CD14-positive monocyte (primary cell): Measurements from ENCODE around the gene NT5C3B. TPM values are rescaled to one million over a fixed set of nuclear protein-coding genes. Genes with fewer than 3 reads are reported as not detected.
A peak's percentile ranks its signal among the peaks of the same experiment; 100 is the strongest.
"Not testable (repeated sequence)": the region's sequence is repeated elsewhere in the genome, so short reads cannot be mapped to it uniquely, and the experiment has no call there.

Experiments
- DNase-seq, 3 donors: peaks; one replicate each; pipeline ENCODE4 v3.0.0-alpha.2; 2011 to 2022
- H2AFZ ChIP-seq: 2 replicates; pipeline ENCODE4 v1.6.0; 2012; ENCODE audit warnings: mild to moderate bottlenecking, low read depth, low read length, inconsistent platforms; ENCODE audit not compliant: insufficient read depth, poor library complexity, severe bottlenecking
- H3K27ac ChIP-seq, 2 donors: 1 replicate in 1 of 2; 2 replicates in 1 of 2; pipeline ENCODE4 v1.5.1; 2012 to 2013; ENCODE audit warnings: low read length in 2 of 2, control low read depth in 1 of 2, inconsistent platforms in 1 of 2, low read depth in 1 of 2, mild to moderate bottlenecking in 1 of 2
- H3K27me3 ChIP-seq, 2 donors: one replicate each; pipeline versions ENCODE4 v1.6.0 to v1.6.1; 2011 to 2013; ENCODE audit warnings: low read length in 2 of 2; ENCODE audit not compliant: control insufficient read depth in 2 of 2, insufficient read depth in 2 of 2
- H3K36me3 ChIP-seq, 2 donors: replicated peaks in 1 of 2; 1 replicate in 1 of 2; 2 replicates in 1 of 2; pipeline versions ENCODE4 v1.5.1 to v1.6.1; 2012 to 2013; ENCODE audit warnings: low read length in 2 of 2, control low read depth in 1 of 2, inconsistent platforms in 1 of 2, mild to moderate bottlenecking in 1 of 2; ENCODE audit not compliant: insufficient read depth in 2 of 2, control insufficient read depth in 1 of 2
- H3K4me1 ChIP-seq, 2 donors: 1 replicate in 1 of 2; 2 replicates in 1 of 2; pipeline versions ENCODE4 v1.5.1 to v1.6.1; 2012 to 2013; ENCODE audit warnings: low read length in 2 of 2, control low read depth in 1 of 2, inconsistent platforms in 1 of 2, mild to moderate bottlenecking in 1 of 2, moderate library complexity in 1 of 2; ENCODE audit not compliant: insufficient read depth in 2 of 2, control insufficient read depth in 1 of 2
- H3K4me2 ChIP-seq: replicated peaks from 2 replicates; pipeline ENCODE3; 2012; ENCODE audit warnings: low read length, moderate library complexity, mild to moderate bottlenecking; ENCODE audit not compliant: poor library complexity, severe bottlenecking; ENCODE audit errors: extremely low read depth
- H3K4me3 ChIP-seq, 3 experiments: fragments of 200-600 bp in 1 of 3; sonication (generic) in 1 of 3; replicated peaks in 1 of 3; 1 replicate in 2 of 3; 2 replicates in 1 of 3; pipeline ENCODE4 v1.5.1; 2011 to 2013; ENCODE audit warnings: low read length in 3 of 3, mild to moderate bottlenecking in 3 of 3, control low read depth in 2 of 3, low read depth in 2 of 3, inconsistent platforms in 1 of 3, moderate library complexity in 1 of 3
- H3K79me2 ChIP-seq: 2 replicates; pipeline ENCODE4 v1.6.0; 2012; ENCODE audit warnings: mild to moderate bottlenecking, control low read depth, inconsistent platforms, low read length, moderate library complexity; ENCODE audit not compliant: insufficient read depth
- H3K9ac ChIP-seq: 2 replicates; pipeline ENCODE4 v1.6.0; 2017; ENCODE audit warnings: low read length, mild to moderate bottlenecking; ENCODE audit not compliant: insufficient read depth, poor library complexity, severe bottlenecking
- H3K9me3 ChIP-seq, 2 donors: replicated peaks in 1 of 2; 1 replicate in 1 of 2; 2 replicates in 1 of 2; pipeline versions ENCODE4 v1.5.1 to v1.6.1; 2012 to 2013; ENCODE audit warnings: low read length in 2 of 2, control low read depth in 1 of 2; ENCODE audit not compliant: control insufficient read depth in 1 of 2, insufficient read depth in 1 of 2
- H4K20me1 ChIP-seq: 2 replicates; pipeline ENCODE4 v1.6.0; 2012; ENCODE audit warnings: mild to moderate bottlenecking, low read length, control low read depth, moderate library complexity; ENCODE audit not compliant: insufficient read depth
- H3K27ac Mint-ChIP-seq, 7 donors: one replicate each; pipeline ENCODE4 v1.8.0; 2020; ENCODE audit warnings: mild to moderate bottlenecking in 7 of 7, mixed read lengths in 7 of 7, moderate library complexity in 6 of 7, inconsistent platforms in 2 of 7
- H3K27me3 Mint-ChIP-seq, 3 donors: one replicate each; pipeline ENCODE4 v1.8.0; 2021 to 2022; ENCODE audit warnings: low read depth in 3 of 3, mild to moderate bottlenecking in 3 of 3, mixed read lengths in 3 of 3, moderate library complexity in 3 of 3, inconsistent platforms in 1 of 3
- H3K36me3 Mint-ChIP-seq, 2 donors: one replicate each; pipeline ENCODE4 v1.8.0; 2020; ENCODE audit warnings: mixed read lengths in 2 of 2, inconsistent platforms in 1 of 2, mild to moderate bottlenecking in 1 of 2
- H3K4me1 Mint-ChIP-seq: one replicate; pipeline ENCODE4 v1.8.0; 2020; ENCODE audit warnings: mild to moderate bottlenecking, mixed read lengths
- H3K4me3 Mint-ChIP-seq, 2 donors: one replicate each; pipeline ENCODE4 v1.8.0; 2020; ENCODE audit warnings: mild to moderate bottlenecking in 2 of 2, mixed read lengths in 2 of 2, moderate library complexity in 1 of 2
- H3K9me3 Mint-ChIP-seq, 7 donors: one replicate each; pipeline ENCODE4 v1.8.0; 2020 to 2022; ENCODE audit warnings: mixed read lengths in 7 of 7, mild to moderate bottlenecking in 6 of 7, moderate library complexity in 6 of 7, inconsistent platforms in 2 of 7
- CTCF ChIP-seq: fragments of 200-600 bp; IDR thresholded peaks from one replicate; pipeline ENCODE4 v1.8.0; 2022; ENCODE audit warnings: antibody characterized with exemption, mild to moderate bottlenecking
- WGBS: methylation state at CpG from one replicate; pipeline ENCODE4 v1.1.5; 2013; ENCODE audit warnings: missing lambda C conversion rate; ENCODE audit not compliant: insufficient coverage; 5-methylcytosine and 5-hydroxymethylcytosine counted together
- intact Hi-C, 2 donors: fragments of 100-400 bp; cut with micrococcal nuclease; formaldehyde crosslinking; loops; one replicate each; pipeline versions ENCODE4 v1.15.0 to v1.15.1; 2023
- polyA plus RNA-seq, 3 donors: library from polyadenylated mRNA; depleted of rRNA in 1 of 3; unstranded in 2 of 3; stranded (reverse) in 1 of 3; fragments of 300-500 nt in 2 of 3; fragments of >200 nt in 1 of 3; fragmentation: Illumina TruSeq in 2 of 3; gene quantifications; 1 replicate in 2 of 3; 2 replicates in 1 of 3; pipeline ENCODE4 v1.2.3, GENCODE V29; 2012 to 2021

Gene NT5C3B
- polyA plus RNA-seq, 3 donors = 11.5 to 14.2 (median 13.5) TPM

GRCh38 chr17:41835214-41835799 lies 725 bp downstream of the NT5C3B start:
- Mint-ChIP-seq H3K4me3 (peak overlapping the region; percentile 79 to 90), H3K27me3 (peaks cover 21 to 34% (median 25%) of the 10 kb centered on the region in 3 donors), H3K9me3 (peaks cover 0 to 3% (median 0%) of the 10 kb centered on the region in 7 donors), H3K4me1 (peaks cover 12% of the 10 kb centered on the region), H3K36me3 (peaks cover 3 to 4% of the 10 kb centered on the region in 2 donors), H3K27ac (peak overlapping the region in 2 of 7 donors; percentile 30 to 57)
- Histone ChIP-seq H3K4me2 (peak overlapping the region; percentile 99), H4K20me1 (no peaks in the 10 kb centered on the region), H3K9ac (peak overlapping the region; percentile 74), H2AFZ (peak overlapping the region; percentile 98), H3K27me3 (peaks cover 2 to 8% of the 10 kb centered on the region in 2 donors), H3K36me3 (peaks cover 0 to 5% of the 10 kb centered on the region in 2 donors), H3K27ac (no peak overlapping the region), H3K4me3 (peak overlapping the region; percentile 44 to 86 (median 75)), H3K79me2 (no peaks in the 10 kb centered on the region), H3K4me1 (peaks cover 11 to 16% of the 10 kb centered on the region in 2 donors), H3K9me3 (no peaks in the 10 kb centered on the region)
- intact Hi-C loops = no loop called here
- TF ChIP-seq CTCF = no peak
- DNase-seq = peak; percentile 20 to 47 (median 31)
- 5% methylated on average over 8 of the region's 13 CpGs for WGBS

DNA sequence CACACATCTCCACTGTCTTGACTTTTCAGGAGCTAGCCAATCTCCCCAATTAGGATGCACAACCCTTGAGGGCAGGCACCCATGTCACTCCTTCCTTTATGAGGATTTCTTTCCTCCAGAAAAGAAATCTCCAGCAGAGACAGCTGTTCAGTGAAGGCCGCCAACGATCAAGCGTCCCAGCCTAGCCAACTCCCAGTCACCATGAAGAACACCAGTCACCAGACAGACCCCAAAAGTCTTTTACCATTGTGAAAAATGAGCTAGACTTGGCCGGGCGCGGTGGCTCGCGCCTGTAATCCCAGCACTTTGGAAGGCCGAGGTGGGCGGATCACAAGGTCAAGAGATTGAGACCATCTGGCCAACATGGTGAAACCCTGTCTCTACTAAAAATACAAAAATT lies 6.1 kb downstream of the NT5C3B start:
- H3K27ac ChIP-seq, DNase-seq, H2AFZ ChIP-seq, H3K4me3 ChIP-seq, H3K4me1 ChIP-seq, H3K9me3 ChIP-seq, H3K4me1 Mint-ChIP-seq, H3K9ac ChIP-seq, intact Hi-C loops, H3K27me3 Mint-ChIP-seq, H4K20me1 ChIP-seq, H3K4me2 ChIP-seq, H3K4me3 Mint-ChIP-seq, H3K9me3 Mint-ChIP-seq, H3K27me3 ChIP-seq, H3K79me2 ChIP-seq: not testable (repeated sequence)
- H3K36me3 ChIP-seq = peaks cover 9 to 11% of the 10 kb centered on the region in 2 donors
- H3K27ac Mint-ChIP-seq = peak overlapping the region in 1 of 7 donors; percentile 46
- 81% methylated on average over 10 of the region's 10 CpGs for WGBS
- peaks cover 9 to 11% of the 10 kb centered on the region in 2 donors for H3K36me3 Mint-ChIP-seq
